ENCODE measurements around the gene SCRT2. TPM values are rescaled to one million over a fixed set of nuclear protein-coding genes. Genes with fewer than 3 reads are reported as not detected.

Gene SCRT2
- total and polyA plus RNA-seq, 12 donors: not detected

DNA sequence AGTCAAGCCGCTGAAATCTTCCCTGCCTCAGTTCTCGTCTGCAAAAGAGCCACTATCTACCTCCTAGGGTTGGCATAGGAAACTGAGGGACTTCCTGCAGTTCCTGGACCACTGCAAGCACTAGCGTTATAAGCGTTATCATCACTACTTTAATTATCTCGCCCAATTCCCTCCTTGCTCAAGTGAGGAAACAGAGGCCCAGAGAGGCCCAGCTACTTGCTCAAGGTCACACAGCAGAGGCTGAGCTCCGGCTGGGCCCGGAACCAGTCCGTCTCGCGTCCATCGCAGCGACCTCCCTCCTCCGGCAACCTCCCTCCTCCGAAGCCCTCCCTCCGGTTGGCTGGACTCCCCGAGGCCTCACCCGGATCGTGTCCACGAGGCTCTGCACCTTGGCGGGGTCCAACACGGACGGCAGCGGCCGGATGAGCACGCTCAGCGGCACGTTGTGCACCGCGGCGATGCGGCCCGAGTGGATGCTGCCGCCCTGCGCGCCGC lies 22.9 kb downstream of the SCRT2 start:
- intact Hi-C loops (cut with DNase I): no loop called here
- peaks cover 11 to 24% of the 10 kb centered on the region in 2 donors for H3K4me1 ChIP-seq (replicated peaks in 1 of 2)
- DNase-seq: peak in 6 of 7 donors; percentile 62 to 69 (median 68)

DNA sequence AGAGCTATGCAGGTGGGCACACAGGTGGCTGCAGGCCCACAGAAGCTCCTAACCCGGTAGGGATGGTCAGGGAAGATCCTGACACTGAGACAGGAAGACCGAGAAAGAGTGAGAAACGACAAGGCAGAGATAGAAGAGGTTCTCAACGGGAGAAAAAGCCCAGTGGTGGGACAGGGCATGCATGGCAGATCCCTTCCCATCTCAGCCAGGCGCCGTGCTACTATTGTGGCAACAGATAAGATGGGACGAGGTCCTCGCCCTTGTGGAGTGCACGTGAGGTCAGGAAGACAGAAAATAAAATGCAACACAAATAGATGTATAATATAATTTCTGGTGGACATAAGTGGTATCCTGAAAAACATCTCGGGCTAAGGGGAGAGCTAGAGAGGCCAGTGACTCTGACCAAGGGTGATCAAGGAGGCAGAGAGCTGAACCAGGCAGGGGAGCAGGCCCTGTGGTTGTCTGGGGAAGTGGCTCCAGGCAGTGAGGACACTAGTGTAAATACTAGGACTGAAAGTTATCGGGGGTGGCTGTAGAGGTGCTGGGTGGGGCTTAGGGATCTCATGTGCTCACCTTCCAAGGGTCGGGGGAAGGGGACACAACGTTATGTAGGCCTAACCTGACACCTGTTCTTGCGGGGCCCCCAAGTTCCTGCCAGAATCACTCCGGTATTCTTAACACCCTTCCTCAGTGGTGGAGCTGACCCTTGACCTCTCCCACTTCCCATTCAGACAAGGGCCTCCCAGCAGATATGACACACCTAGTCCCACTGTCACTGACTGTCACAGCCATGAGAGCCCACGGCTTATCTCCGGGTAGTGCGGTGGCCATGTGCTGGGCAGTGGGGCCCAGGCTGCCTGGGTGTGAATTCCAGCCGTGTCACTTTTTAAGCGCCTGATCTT lies 23.6 kb downstream of the SCRT2 start:
- intact Hi-C loops (cut with DNase I): no loop called here
- Histone ChIP-seq H3K36me3 (replicated peaks in 1 of 2) (peaks cover 0 to 36% of the 10 kb centered on the region in 2 donors), H3K4me3 (peak overlapping the region in 2 of 4 donors; percentile 36 to 97), H3K9me3 (replicated peaks in 1 of 3) (no peaks in the 10 kb centered on the region), H3K4me1 (replicated peaks in 1 of 2) (peaks cover 12 to 24% of the 10 kb centered on the region in 2 donors), H3K27ac (peak overlapping the region; percentile 24 to 100 (median 94)), H3K27me3 (no peaks in the 10 kb centered on the region)
- TF ChIP-seq, protein P1, sequence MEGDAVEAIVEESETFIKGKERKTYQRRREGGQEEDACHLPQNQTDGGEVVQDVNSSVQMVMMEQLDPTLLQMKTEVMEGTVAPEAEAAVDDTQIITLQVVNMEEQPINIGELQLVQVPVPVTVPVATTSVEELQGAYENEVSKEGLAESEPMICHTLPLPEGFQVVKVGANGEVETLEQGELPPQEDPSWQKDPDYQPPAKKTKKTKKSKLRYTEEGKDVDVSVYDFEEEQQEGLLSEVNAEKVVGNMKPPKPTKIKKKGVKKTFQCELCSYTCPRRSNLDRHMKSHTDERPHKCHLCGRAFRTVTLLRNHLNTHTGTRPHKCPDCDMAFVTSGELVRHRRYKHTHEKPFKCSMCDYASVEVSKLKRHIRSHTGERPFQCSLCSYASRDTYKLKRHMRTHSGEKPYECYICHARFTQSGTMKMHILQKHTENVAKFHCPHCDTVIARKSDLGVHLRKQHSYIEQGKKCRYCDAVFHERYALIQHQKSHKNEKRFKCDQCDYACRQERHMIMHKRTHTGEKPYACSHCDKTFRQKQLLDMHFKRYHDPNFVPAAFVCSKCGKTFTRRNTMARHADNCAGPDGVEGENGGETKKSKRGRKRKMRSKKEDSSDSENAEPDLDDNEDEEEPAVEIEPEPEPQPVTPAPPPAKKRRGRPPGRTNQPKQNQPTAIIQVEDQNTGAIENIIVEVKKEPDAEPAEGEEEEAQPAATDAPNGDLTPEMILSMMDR (IDR thresholded peaks at IDR 0.05): no peak
- TF ChIP-seq POLR2A (IDR thresholded peaks at IDR 0.05): no peak
- 41 to 47% (median 42%) methylated on average over 15 to 20 of the region's 20 CpGs for WGBS, 4 donors
- peak in 6 of 7 donors; percentile 29 to 61 (median 44) for DNase-seq

More for the DNA sequence above, 22.9 kb downstream of the SCRT2 start:
- Histone ChIP-seq H3K27ac (peak overlapping the region; percentile 24 to 100 (median 94)), H3K4me3 (peak overlapping the region in 3 of 4 donors; percentile 36 to 97 (median 52)), H3K9me3 (replicated peaks in 1 of 3) (no peaks in the 10 kb centered on the region), H3K27me3 (no peaks in the 10 kb centered on the region), H3K36me3 (replicated peaks in 1 of 2) (peaks cover 0 to 32% of the 10 kb centered on the region in 2 donors)
- TF ChIP-seq, protein P1 (IDR thresholded peaks at IDR 0.05): no peak
- TF ChIP-seq POLR2A (IDR thresholded peaks at IDR 0.05): no peak
- 0 to 2% (median 1%) methylated on average over 2 to 36 of the region's 36 CpGs for WGBS, 4 donors

DNA sequence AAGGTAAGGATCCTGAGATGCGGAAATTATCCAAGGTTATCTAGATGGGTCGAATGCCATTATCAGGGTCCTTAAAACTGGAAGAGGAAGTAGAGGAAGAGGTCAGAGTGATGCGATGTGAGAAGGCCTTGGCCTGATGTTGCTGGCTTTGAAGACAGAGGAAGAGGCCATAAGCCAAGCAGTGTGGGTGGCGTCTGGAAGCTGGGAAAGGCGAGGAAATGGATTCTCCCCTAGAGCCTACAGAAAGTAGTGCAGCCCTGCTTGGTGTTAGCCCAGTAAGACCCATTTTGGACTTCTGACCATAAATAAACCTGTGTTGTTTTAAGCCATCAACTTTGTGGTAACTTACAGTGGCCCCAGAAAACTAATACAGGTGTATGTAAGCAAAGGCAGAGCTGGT lies 24.6 kb downstream of the SCRT2 start:
- Histone ChIP-seq H3K27me3 (no peaks in the 10 kb centered on the region), H3K36me3 (replicated peaks in 1 of 2) (peaks cover 0 to 36% of the 10 kb centered on the region in 2 donors), H3K4me1 (replicated peaks in 1 of 2) (peaks cover 22 to 35% of the 10 kb centered on the region in 2 donors), H3K4me3 (no peak overlapping the region), H3K9me3 (replicated peaks in 1 of 3) (no peaks in the 10 kb centered on the region), H3K27ac (peak overlapping the region in 2 of 5 donors; percentile 21 to 39)
- no peak for DNase-seq
- no peak for TF ChIP-seq POLR2A (IDR thresholded peaks at IDR 0.05)
- TF ChIP-seq, protein P1 (IDR thresholded peaks at IDR 0.05): peak in 1 of 6 experiments; percentile 30
- intact Hi-C loops (cut with DNase I): no loop called here
- 44 to 63% (median 54%) methylated on average over 5 of the region's 5 CpGs for WGBS, 4 donors

DNA sequence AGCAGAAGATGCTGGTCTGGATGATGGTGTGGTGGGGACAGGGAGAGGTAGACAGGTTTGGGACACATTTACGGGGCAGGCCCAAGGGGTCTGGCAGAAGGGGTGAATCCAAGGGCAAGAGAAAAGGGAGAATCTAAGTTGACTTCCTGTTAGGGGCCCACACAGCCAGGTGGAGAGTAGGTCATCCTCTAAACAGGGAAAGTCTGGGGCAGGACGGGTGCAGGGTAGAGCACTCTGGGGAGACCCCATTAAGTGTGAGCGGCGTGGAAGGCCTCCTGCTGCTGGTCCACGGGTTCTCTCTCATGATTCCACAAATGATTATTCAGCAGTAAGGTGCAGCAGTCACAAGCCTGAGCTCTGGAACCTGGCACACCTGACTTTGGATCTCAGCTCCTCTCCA lies 25.3 kb downstream of the SCRT2 start:
- Histone ChIP-seq H3K4me1 (replicated peaks in 1 of 2) (peaks cover 26 to 41% of the 10 kb centered on the region in 2 donors), H3K27ac (peak overlapping the region in 1 of 5 donors; percentile 1), H3K27me3 (no peaks in the 10 kb centered on the region), H3K36me3 (replicated peaks in 1 of 2) (peaks cover 0 to 36% of the 10 kb centered on the region in 2 donors), H3K4me3 (no peak overlapping the region), H3K9me3 (replicated peaks in 1 of 3) (no peaks in the 10 kb centered on the region)
- intact Hi-C loops (cut with DNase I): no loop called here
- no peak for DNase-seq
- no peak for TF ChIP-seq POLR2A (IDR thresholded peaks at IDR 0.05)
- TF ChIP-seq, protein P1 (IDR thresholded peaks at IDR 0.05): no peak
- 84 to 98% (median 88%) methylated on average over 4 to 5 of the region's 5 CpGs for WGBS, 4 donors
